GM23248 (cell line): Measurements from ENCODE around the gene GLT6D1. TPM values are rescaled to one million over a fixed set of nuclear protein-coding genes. Genes with fewer than 3 reads are reported as not detected.

Experiments
- DNase-seq: peaks from one replicate; pipeline ENCODE4 v3.0.0-alpha.2; 2015
- H2AFZ ChIP-seq: fragments of 200-600 bp; sonication (generic); 2 replicates; pipeline ENCODE4 v1.6.1; 2016; ENCODE audit warnings: antibody characterized with exemption
- H3F3A ChIP-seq: fragments of 200-600 bp; sonication (generic); 2 replicates; pipeline ENCODE4 v1.6.1; 2016; ENCODE audit warnings: mild to moderate bottlenecking, antibody characterized with exemption, mixed run types; ENCODE audit not compliant: insufficient read depth
- H3K27ac ChIP-seq: fragments of 200-600 bp; sonication (generic); 2 replicates; pipeline ENCODE4 v1.5.1; 2016; ENCODE audit warnings: mild to moderate bottlenecking
- H3K27me3 ChIP-seq: fragments of 200-600 bp; sonication (generic); replicated peaks from 2 replicates; pipeline ENCODE4 v1.6.1; 2016; ENCODE audit warnings: mild to moderate bottlenecking; ENCODE audit not compliant: insufficient read depth
- H3K36me3 ChIP-seq: fragments of 200-600 bp; sonication (generic); 2 replicates; pipeline ENCODE4 v1.6.1; 2016; ENCODE audit warnings: low read depth, mild to moderate bottlenecking
- H3K4me1 ChIP-seq: fragments of 200-600 bp; sonication (generic); 2 replicates; pipeline ENCODE4 v1.6.1; 2016; ENCODE audit warnings: mild to moderate bottlenecking; ENCODE audit not compliant: insufficient read depth
- H3K4me2 ChIP-seq: fragments of 200-600 bp; sonication (generic); one replicate; pipeline ENCODE4 v1.6.1; 2016; ENCODE audit warnings: mild to moderate bottlenecking; ENCODE audit not compliant: unreplicated experiment
- H3K4me3 ChIP-seq: fragments of 200-600 bp; sonication (generic); 2 replicates; pipeline ENCODE4 v1.5.1; 2016; ENCODE audit warnings: mild to moderate bottlenecking
- H3K79me2 ChIP-seq: fragments of 200-600 bp; sonication (generic); 2 replicates; pipeline ENCODE4 v1.6.1; 2016; ENCODE audit warnings: mild to moderate bottlenecking; ENCODE audit not compliant: insufficient read depth
- H3K9ac ChIP-seq: fragments of 200-600 bp; sonication (generic); 2 replicates; pipeline ENCODE4 v1.6.1; 2016; ENCODE audit warnings: mild to moderate bottlenecking
- H3K9me2 ChIP-seq: fragments of 200-600 bp; sonication (generic); 2 replicates; pipeline ENCODE4 v1.6.1; 2016; ENCODE audit warnings: mixed run types, mild to moderate bottlenecking, moderate library complexity; ENCODE audit not compliant: insufficient read depth
- H3K9me3 ChIP-seq: fragments of 200-600 bp; sonication (generic); one replicate; pipeline ENCODE4 v1.6.1; 2017; ENCODE audit warnings: low read depth
- H4K20me1 ChIP-seq: fragments of 200-600 bp; sonication (generic); 2 replicates; pipeline ENCODE4 v1.6.0; 2016; ENCODE audit not compliant: insufficient read depth
- EZH2 ChIP-seq: fragments of 200-600 bp; sonication (generic); IDR thresholded peaks from 2 replicates; pipeline ENCODE4 v1.6.1; 2018; ENCODE audit warnings: antibody characterized with exemption, mild to moderate bottlenecking; ENCODE audit not compliant: insufficient read depth, poor library complexity, severe bottlenecking
- EZH2phosphoT487 ChIP-seq: fragments of 200-600 bp; sonication (generic); IDR thresholded peaks from 2 replicates; pipeline ENCODE4 v1.6.1; 2018; ENCODE audit warnings: antibody characterized with exemption, moderate library complexity, mild to moderate bottlenecking, low read depth; ENCODE audit not compliant: insufficient read depth
- WGBS, 2 experiments: methylation state at CpG; one replicate each; pipeline ENCODE4 v1.1.6; 2015 to 2017; ENCODE audit warnings: low lambda C conversion rate in 2 of 2, low coverage in 1 of 2; ENCODE audit errors: missing lambda C conversion rate in 2 of 2; 5-methylcytosine and 5-hydroxymethylcytosine counted together
- in situ Hi-C: fragments of 300-500 bp; cut with MboI; formaldehyde crosslinking; loops from 2 replicates; pipeline ENCODE4 v1.15.0; 2020
- polyA plus RNA-seq: library from polyadenylated mRNA; unstranded; fragments of >200 nt; fragmentation: Nextera tagmentation; extraction: Ambion mirVana; gene quantifications from 2 replicates; pipeline ENCODE4 v1.2.1, GENCODE V29; 2016
- total RNA-seq: library from RNA; depleted of rRNA; stranded (reverse); fragments of >200 nt; shearing (Covaris generic); gene quantifications from 2 replicates; pipeline ENCODE4 v1.2.3, GENCODE V29; 2014

GLT6D1 gene
- total and polyA plus RNA-seq, 2 experiments from 2014 or later = not detected

- no peaks in the 10 kb centered on the region for H3K9me3 ChIP-seq
- no peaks in the 10 kb centered on the region for H3K4me1 ChIP-seq
- H3K36me3 ChIP-seq = no peaks in the 10 kb centered on the region
- H2AFZ ChIP-seq = no peak overlapping the region
- H3K9me2 ChIP-seq = no peaks in the 10 kb centered on the region
- DNase-seq = no peak
- H3K4me2 ChIP-seq = no peak overlapping the region
- H3F3A ChIP-seq = no peaks in the 10 kb centered on the region
- H3K4me3 ChIP-seq = no peak overlapping the region
- no peaks in the 10 kb centered on the region for H4K20me1 ChIP-seq
- 0 to 5% methylated on average over 2 to 4 of the region's 4 CpGs for WGBS, 2 experiments
- H3K27me3 ChIP-seq = no peaks in the 10 kb centered on the region
- H3K79me2 ChIP-seq = no peaks in the 10 kb centered on the region
- in situ Hi-C loops = no loop called here
- no peak overlapping the region for H3K27ac ChIP-seq
- no peak overlapping the region for H3K9ac ChIP-seq
- TF ChIP-seq EZH2phosphoT487 (no peak), EZH2 (no peak)
These were observed 27.5 kb downstream of the GLT6D1 start for GRCh38 chr9:135611875-135612209.

GRCh38 chr9:135611142-135611874, 28.0 kb downstream of the GLT6D1 start:
- Histone ChIP-seq H3K9me3 (no peaks in the 10 kb centered on the region), H3F3A (no peaks in the 10 kb centered on the region), H3K36me3 (no peaks in the 10 kb centered on the region), H3K4me1 (no peaks in the 10 kb centered on the region), H3K4me3 (no peak overlapping the region), H3K9ac (no peak overlapping the region), H3K79me2 (no peaks in the 10 kb centered on the region), H2AFZ (no peak overlapping the region), H4K20me1 (no peaks in the 10 kb centered on the region), H3K27ac (no peak overlapping the region), H3K9me2 (no peaks in the 10 kb centered on the region), H3K27me3 (no peaks in the 10 kb centered on the region), H3K4me2 (no peak overlapping the region)
- DNase-seq = no peak
- in situ Hi-C loops = no loop called here
- TF ChIP-seq EZH2phosphoT487 (no peak), EZH2 (no peak)
- WGBS, 2 experiments = 35 to 47% methylated on average over 7 of the region's 7 CpGs

GRCh38 chr9:135610290-135611141, 28.8 kb downstream of the GLT6D1 start:
- in situ Hi-C loops = no loop called here
- Histone ChIP-seq H3F3A (no peaks in the 10 kb centered on the region), H3K27me3 (no peaks in the 10 kb centered on the region), H3K9me3 (no peaks in the 10 kb centered on the region), H2AFZ (no peak overlapping the region), H3K9me2 (no peaks in the 10 kb centered on the region), H3K27ac (no peak overlapping the region), H3K4me1 (no peaks in the 10 kb centered on the region), H3K4me2 (no peak overlapping the region), H3K4me3 (no peak overlapping the region), H3K36me3 (no peaks in the 10 kb centered on the region), H3K9ac (no peak overlapping the region), H3K79me2 (no peaks in the 10 kb centered on the region), H4K20me1 (no peaks in the 10 kb centered on the region)
- DNase-seq = no peak
- TF ChIP-seq EZH2phosphoT487 = no peak
- TF ChIP-seq EZH2 = no peak
- 42 to 55% methylated on average over 11 to 13 of the region's 13 CpGs for WGBS, 2 experiments

- H3K9me3 ChIP-seq = no peaks in the 10 kb centered on the region
- no peaks in the 10 kb centered on the region for H4K20me1 ChIP-seq
- H3K4me1 ChIP-seq = no peaks in the 10 kb centered on the region
- H3K36me3 ChIP-seq = no peaks in the 10 kb centered on the region
- no peaks in the 10 kb centered on the region for H3K79me2 ChIP-seq
- no peak for DNase-seq
- no peak overlapping the region for H3K27ac ChIP-seq
- H3K4me2 ChIP-seq = no peak overlapping the region
- TF ChIP-seq EZH2phosphoT487 = no peak
- no peak for TF ChIP-seq EZH2
- H2AFZ ChIP-seq = no peak overlapping the region
- H3K4me3 ChIP-seq = no peak overlapping the region
- H3K9ac ChIP-seq = no peak overlapping the region
- in situ Hi-C loops = no loop called here
- no peaks in the 10 kb centered on the region for H3K27me3 ChIP-seq
- H3F3A ChIP-seq = no peaks in the 10 kb centered on the region
- WGBS, 2 experiments = 51 to 58% methylated on average over 13 to 17 of the region's 17 CpGs
- no peaks in the 10 kb centered on the region for H3K9me2 ChIP-seq
These were observed 29.9 kb downstream of the GLT6D1 start for GRCh38 chr9:135609366-135609955.
